Fibroblast of lung (primary cell): ENCODE measurements around the gene MRGPRF.
"Not testable (repeated sequence)": the region's sequence is repeated elsewhere in the genome, so short reads cannot be mapped to it uniquely, and the experiment has no call there.

Experiments
- EZH2 ChIP-seq: IDR thresholded peaks from 2 replicates; pipeline ENCODE4 v1.5.1; 2012; ENCODE audit warnings: low read length, control low read depth, mild to moderate bottlenecking; ENCODE audit errors: missing control alignments
- TF ChIP-seq, protein P1 (sequence below), 2 donors: IDR thresholded peaks in 1 of 2; conservative IDR thresholded peaks in 1 of 2; 1 replicate in 1 of 2; 2 replicates in 1 of 2; pipeline ENCODE4 v1.5.1; 2011 to 2012; ENCODE audit warnings: low read length in 2 of 2, control low read depth in 1 of 2, inconsistent platforms in 1 of 2, low read depth in 1 of 2, mild to moderate bottlenecking in 1 of 2

DNA sequence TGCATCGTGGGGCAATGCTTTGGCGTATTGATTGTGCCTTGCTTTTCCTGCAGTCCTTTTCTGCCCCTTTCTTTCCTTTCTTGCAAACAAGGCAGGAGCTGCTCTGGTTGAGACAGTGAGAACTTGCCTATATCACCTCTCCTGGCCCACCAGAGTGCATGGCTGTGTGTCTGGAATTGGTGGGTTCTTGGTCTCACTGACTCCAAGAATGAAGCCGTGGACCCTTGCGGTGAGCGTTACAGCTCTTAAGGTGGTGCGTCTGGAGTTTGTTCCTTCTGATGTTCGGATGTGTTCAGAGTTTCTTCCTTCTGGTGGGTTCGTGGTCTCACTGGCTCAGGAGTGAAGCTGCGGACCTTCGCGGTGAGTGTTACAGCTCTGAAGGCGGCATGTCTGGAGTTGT lies 39.3 kb downstream of the MRGPRF start:
- TF ChIP-seq, protein P1, sequence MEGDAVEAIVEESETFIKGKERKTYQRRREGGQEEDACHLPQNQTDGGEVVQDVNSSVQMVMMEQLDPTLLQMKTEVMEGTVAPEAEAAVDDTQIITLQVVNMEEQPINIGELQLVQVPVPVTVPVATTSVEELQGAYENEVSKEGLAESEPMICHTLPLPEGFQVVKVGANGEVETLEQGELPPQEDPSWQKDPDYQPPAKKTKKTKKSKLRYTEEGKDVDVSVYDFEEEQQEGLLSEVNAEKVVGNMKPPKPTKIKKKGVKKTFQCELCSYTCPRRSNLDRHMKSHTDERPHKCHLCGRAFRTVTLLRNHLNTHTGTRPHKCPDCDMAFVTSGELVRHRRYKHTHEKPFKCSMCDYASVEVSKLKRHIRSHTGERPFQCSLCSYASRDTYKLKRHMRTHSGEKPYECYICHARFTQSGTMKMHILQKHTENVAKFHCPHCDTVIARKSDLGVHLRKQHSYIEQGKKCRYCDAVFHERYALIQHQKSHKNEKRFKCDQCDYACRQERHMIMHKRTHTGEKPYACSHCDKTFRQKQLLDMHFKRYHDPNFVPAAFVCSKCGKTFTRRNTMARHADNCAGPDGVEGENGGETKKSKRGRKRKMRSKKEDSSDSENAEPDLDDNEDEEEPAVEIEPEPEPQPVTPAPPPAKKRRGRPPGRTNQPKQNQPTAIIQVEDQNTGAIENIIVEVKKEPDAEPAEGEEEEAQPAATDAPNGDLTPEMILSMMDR (conservative IDR thresholded peaks at IDR 0.05 in 1 of 2, IDR thresholded peaks at IDR 0.05 in 1 of 2; ENCODE audit: low read depth in 1 of 2, low read length in 2 of 2) = not testable (repeated sequence)
- not testable (repeated sequence) for TF ChIP-seq EZH2
